NCI-H1417 treated with DMSO at 0.1 percent for 48 hours (cell line): ENCODE measurements around the gene ALLC.

ENCODE experiments used
- DNase-seq: peaks from one replicate; lab custom pipeline; 2025; lab: John Stamatoyannopoulos, UW

Gene ALLC

DNA sequence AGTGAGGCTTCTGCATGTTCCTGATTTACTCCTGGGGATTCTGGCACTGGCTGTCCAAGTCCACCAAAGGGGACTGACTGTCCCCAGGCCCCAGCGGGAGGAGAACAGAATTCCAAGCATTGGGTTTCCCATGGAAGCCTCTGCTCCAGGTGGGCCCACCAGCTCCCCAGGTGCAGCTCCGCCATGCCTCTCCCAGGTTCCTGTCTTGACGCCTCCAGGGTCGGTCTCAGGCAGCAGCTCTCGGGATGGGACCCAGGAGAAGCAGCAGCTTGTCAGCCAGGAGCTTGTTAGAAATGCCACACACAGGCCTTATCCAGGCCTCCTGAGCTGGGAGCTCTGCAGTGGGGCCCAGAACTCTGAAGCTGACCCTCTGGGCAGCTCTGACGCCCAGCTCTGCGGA is 93.3 kb downstream of the ALLC start:
- no peak for DNase-seq

DNA sequence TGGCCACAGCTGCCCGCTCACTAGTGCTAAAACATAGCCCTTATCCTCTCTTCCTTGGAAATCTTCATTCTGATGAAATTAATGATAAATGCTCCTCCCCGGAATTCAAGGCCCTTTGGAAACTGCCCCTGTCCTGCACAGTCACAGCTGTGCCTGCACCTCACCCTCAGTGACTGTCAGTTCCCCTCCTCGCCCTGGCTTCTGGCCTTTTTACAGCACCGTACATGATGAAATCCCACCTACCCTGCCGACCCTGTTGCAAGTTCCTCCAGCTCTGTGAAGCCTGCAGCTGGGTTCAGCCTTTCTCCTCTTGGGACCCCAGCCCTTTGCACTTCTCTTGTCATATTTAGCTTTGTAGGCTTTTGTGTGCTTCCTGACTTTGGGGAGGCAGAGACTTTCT is 93.8 kb downstream of the ALLC start:
- DNase-seq = no peak
